ENCODE results near the gene ZNF100. TPM values are rescaled to one million over a fixed set of nuclear protein-coding genes. Genes with fewer than 3 reads are reported as not detected.

ZNF100 gene
- total and polyA plus RNA-seq, 2 of the 4 experiments (the other 2 are of a cell fraction) = 2.2 to 5.9 TPM

DNA sequence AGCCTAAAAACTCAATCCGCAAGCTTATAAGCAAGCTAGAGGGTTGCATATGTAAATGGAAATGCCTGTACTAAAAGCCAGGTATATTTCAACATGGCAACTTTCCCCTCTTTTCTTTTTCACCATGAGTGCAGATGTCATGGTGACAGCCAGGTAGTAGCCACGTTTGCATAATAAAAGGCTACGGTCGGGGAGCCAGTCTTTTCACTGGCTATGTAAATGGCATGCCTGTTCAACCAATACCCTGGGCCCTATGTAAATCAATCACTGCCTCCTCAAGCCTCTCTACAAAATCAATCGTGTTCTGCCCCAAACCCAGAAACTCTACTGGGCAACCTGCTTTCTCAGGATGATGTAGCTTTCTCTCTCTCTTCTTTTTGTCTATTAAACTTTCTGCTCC, 87.4 kb downstream of the ZNF100 start:
- in situ Hi-C loops (cut with MboI; ENCODE audit: low sequenced_read_pairs) = no loop called here
- no peaks in the 10 kb centered on the region for H3K27me3 ChIP-seq (ENCODE audit: control insufficient read depth, insufficient read depth, low read length)
- H4K8ac ChIP-seq (ENCODE audit: low read depth in 2 of 2, low read length in 2 of 2) = no peak overlapping the region
- H3K36me3 ChIP-seq (ENCODE audit: control insufficient read depth, insufficient read depth, low read length) = no peaks in the 10 kb centered on the region
- H3K9me1 ChIP-seq (ENCODE audit: insufficient read depth, low read length) = no peaks in the 10 kb centered on the region
- no peak overlapping the region for H3K23ac ChIP-seq (ENCODE audit: low read depth, low read length)
- no peak overlapping the region for H4K5ac ChIP-seq (ENCODE audit: low read depth, low read length)
- H3K9ac ChIP-seq (ENCODE audit: low read depth, low read length) = no peak overlapping the region
- BruUV-seq (replicated peaks) = no TSS peak
- POLR2A ChIA-PET (ENCODE audit: unreplicated experiment) = no interaction called here
- no peak for DNase-seq
- H3K4ac ChIP-seq (ENCODE audit: low read depth, low read length) = no peak overlapping the region
- peaks cover 21% of the 10 kb centered on the region for H3K9me3 ChIP-seq (ENCODE audit: control insufficient read depth, insufficient read depth, low read length)
- H2AK9ac ChIP-seq (replicated peaks; ENCODE audit: low read depth, low read length, poor library complexity) = no peak overlapping the region
- CTCF ChIA-PET = no interaction called here
- H2AK5ac ChIP-seq (ENCODE audit: low read depth, low read length) = no peak overlapping the region
- no peak overlapping the region for H2AFZ ChIP-seq (replicated peaks; ENCODE audit: low read length, poor library complexity)
- H2BK15ac ChIP-seq (ENCODE audit: low read depth, low read length) = no peak overlapping the region
- WGBS, 2 experiments (ENCODE audit: extremely low coverage in 2 of 2, insufficient read length in 1 of 2) = no CpG with 5 or more reads among the region's 5 CpGs
- H3K4me2 ChIP-seq (ENCODE audit: low read depth, low read length) = no peak overlapping the region
- H2BK20ac ChIP-seq (ENCODE audit: low read depth, low read length) = no peak overlapping the region
- no peaks in the 10 kb centered on the region for H3K79me1 ChIP-seq (ENCODE audit: low read depth in 1 of 2, low read length in 2 of 2)
- no peak overlapping the region for H4K91ac ChIP-seq (ENCODE audit: insufficient read depth, low read depth, low read length)
- TF ChIP-seq CEBPB (IDR thresholded peaks at IDR 0.05; ENCODE audit: low read depth, low read length) = no peak
- no peak for TF ChIP-seq CHD1 (IDR thresholded peaks at IDR 0.05; ENCODE audit: low read depth, low read length)
- no peak for TF ChIP-seq POLR2A (IDR thresholded peaks at IDR 0.05; ENCODE audit: low read depth, low read length)
- no peak for TF ChIP-seq MAZ (IDR thresholded peaks at IDR 0.05; ENCODE audit: borderline replicate concordance, low read depth, low read length)
- TF ChIP-seq SMC3 (IDR thresholded peaks at IDR 0.05; ENCODE audit: low read depth, low read length) = no peak
- no peak for TF ChIP-seq NFE2L2 (IDR thresholded peaks at IDR 0.05; ENCODE audit: low read depth, low read length)
- TF ChIP-seq RFX5 (IDR thresholded peaks at IDR 0.05; ENCODE audit: low read depth, low read length) = no peak
- H3K14ac ChIP-seq (replicated peaks; ENCODE audit: low read depth, low read length) = no peak overlapping the region
- intact Hi-C loops (cut with micrococcal nuclease) = no loop called here
- H3K27ac ChIP-seq (ENCODE audit: insufficient read depth, low read length) = no peak overlapping the region
- no peak overlapping the region for H3K56ac ChIP-seq (ENCODE audit: extremely low read depth, insufficient read depth, low read length)
- H3K4me1 ChIP-seq (ENCODE audit: control insufficient read depth, insufficient read depth, low read length) = no peaks in the 10 kb centered on the region
- H4K20me1 ChIP-seq (ENCODE audit: insufficient read depth, low read length) = no peaks in the 10 kb centered on the region
- H3K4me3 ChIP-seq (ENCODE audit: insufficient read depth, low read depth, low read length) = no peak overlapping the region
- dilution Hi-C loops (cut with HindIII; ENCODE audit: low sequenced_read_pairs, unreplicated experiment) = no loop called here
- H3K18ac ChIP-seq (ENCODE audit: low read depth, low read length) = no peak overlapping the region
- ATAC-seq (ENCODE audit: low read depth) = no peak
- no peak overlapping the region for H2BK5ac ChIP-seq (ENCODE audit: low read depth, low read length, poor library complexity, severe bottlenecking)
- no peak overlapping the region for H2BK120ac ChIP-seq (ENCODE audit: low read depth, low read length)
